ENCODE data around the gene MAN2A2.

MAN2A2 gene

DNA sequence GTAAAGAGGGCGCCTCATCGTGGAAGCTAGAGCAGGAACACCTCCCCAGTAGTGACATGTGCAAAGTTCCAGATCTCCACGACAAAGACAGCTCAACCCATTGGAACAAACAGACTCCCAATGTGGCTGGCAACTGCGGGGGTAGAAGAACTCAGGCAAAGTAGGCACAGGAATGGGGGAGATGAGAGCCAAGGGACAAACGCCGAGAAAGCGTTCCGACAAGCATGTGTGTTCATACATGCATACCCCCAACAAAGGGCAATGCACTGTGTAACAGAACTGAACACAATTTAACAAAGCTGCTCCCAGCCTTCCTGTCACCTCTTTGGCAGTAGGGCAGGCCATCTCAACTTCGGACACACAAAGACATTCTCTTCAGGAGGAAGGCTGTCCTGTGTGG lies 63.2 kb downstream of the MAN2A2 start:
- DNase-seq (ENCODE audit: low read depth), result no peak

DNA sequence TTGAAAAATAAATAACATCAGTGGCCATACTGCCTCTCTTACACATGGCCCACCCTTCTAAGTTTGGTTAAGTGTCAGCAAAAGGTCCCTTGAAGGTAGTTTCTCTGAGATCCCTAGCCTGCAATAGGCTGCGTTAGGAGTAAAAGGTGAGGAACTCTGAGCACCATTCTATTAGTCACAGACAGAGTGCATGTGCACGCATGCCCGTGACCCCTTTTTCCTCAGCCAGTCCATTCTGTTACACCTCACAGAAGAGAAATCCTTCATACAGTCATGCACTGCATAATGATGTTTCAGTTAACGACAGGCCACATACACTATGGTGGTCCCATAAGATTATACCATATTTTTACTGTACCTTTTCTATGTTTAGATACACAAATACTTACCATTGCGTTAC lies 64.1 kb downstream of the MAN2A2 start:
- no peak for DNase-seq (ENCODE audit: low read depth)

DNA sequence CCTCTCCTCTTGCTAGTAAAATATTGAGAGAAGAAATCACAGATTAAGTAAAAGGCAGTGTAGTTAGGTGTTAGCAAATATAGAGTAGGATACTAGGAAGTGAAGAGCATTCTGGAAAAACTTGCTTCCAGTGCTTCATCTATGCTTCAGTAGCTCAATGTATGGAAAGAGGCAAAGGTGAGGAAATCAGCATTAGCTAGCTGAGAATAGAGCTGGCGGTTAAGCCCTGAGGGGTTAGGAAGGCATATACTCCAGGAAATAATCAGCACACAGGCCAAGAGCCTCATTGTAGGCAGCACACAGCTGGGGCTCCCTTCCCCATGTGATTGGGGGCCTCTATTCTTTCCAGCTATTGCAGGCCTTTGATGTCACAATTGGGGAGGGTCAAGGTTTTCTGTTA lies 65.3 kb downstream of the MAN2A2 start:
- DNase-seq (ENCODE audit: low read depth), result no peak

DNA sequence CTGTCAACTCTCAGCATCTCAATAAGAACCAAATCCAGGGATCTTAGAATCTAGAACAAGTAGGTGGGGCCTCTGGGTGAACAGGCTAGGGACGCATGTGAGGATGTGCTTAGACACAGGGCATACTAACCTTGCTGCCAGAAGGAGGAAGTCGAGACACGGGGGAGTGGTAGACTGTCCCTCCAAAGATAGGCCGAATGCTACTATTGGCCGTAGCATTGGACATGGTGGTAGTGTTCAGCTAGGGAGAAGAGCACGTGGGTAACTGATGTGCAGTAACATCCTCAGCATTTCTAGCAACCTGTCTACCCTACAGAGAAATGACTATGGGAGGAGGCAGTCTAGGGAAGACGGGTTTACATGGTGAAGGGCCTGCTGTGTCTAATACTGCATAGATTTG lies 67.2 kb downstream of the MAN2A2 start:
- DNase-seq (ENCODE audit: low read depth), result no peak

DNA sequence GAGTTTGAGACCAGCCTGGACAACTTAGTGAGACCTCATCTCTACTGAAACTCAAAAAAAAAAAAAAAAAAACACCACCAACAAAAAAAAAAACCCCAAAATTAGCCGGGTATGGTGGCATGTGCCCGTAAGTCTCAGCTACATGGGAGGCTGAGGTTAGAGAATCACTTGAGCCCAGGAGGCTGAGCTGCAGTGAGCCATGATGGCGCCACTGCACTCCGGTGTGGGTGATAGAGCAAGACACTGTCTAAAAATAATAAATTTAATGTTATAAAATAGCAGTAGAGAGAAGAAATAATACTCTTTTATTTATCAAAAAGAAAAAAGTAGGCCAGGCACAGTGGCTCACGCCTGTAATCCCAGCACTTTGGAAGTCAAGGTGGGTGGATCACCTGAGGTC lies 69.0 kb downstream of the MAN2A2 start:
- no peak for DNase-seq (ENCODE audit: low read depth)
